NCI-H1105 (cell line): ENCODE measurements around the gene SIK3.
"Not testable (repeated sequence)": the region's sequence is repeated elsewhere in the genome, so short reads cannot be mapped to it uniquely, and the experiment has no call there.

Source experiments
- DNase-seq: peaks from one replicate; lab custom pipeline; 2025; lab: John Stamatoyannopoulos, UW

The SIK3 gene

DNA sequence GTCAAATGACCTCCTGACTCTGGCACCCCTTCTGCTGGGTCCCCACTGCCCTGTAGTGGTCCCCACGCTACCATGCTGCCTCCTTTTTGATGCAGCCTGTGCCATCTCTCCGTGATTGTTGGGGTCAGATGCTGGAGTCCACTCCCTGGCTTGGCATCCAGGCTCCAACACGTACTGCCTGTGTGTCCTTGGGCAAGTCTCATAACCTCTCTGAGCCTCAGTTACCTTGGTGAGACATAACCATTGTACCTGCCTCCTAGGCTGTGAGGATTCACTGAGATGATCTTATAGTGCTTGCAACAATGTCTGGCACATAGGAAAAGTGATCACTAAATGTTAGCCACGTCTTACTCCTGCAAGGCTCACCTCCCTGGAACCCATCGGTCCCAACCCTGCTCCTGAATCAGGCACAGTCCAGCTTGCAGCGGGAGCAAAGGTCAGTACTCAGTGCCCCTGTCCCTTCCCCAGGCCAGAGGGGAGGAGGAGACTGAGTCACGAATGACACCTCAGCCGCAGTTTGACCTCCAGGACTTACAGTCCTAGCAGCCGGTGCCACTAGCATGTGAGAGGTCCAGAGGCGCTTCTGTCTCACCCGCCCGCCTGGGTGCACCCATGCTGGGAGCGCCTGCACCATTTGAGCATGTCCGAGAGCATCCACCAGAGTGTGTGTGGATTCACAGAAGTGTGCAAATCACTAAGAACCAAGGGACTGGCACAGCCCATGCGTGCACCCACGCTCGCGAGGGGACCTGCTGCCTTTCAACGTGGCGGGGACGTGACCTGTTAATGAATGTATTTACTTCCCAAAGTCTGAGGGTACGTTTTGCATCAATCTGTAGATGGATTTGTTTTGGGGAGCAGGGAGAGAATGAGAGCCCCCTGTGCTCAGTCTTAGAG lies 272.1 kb downstream of the SIK3 start:
- no peak for DNase-seq

DNA sequence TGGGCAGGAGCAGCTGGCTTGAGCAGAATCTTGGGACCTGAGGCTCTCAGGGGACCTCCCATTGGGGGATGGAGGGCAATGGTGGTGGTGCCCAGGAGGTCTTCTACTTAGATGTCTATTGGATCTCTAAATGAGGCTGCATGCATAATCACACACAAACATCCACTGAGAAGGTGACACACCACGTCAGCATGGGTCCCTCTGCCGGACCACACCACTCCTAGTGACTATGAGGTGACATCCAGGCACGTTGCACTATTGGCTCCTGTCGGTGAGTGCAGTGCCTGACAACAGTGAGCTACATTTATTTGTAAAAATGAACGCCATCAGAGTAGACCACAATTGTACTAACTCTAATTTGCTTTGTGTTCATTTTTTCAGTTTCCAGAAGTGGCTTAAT lies 272.8 kb downstream of the SIK3 start:
- no peak for DNase-seq

DNA sequence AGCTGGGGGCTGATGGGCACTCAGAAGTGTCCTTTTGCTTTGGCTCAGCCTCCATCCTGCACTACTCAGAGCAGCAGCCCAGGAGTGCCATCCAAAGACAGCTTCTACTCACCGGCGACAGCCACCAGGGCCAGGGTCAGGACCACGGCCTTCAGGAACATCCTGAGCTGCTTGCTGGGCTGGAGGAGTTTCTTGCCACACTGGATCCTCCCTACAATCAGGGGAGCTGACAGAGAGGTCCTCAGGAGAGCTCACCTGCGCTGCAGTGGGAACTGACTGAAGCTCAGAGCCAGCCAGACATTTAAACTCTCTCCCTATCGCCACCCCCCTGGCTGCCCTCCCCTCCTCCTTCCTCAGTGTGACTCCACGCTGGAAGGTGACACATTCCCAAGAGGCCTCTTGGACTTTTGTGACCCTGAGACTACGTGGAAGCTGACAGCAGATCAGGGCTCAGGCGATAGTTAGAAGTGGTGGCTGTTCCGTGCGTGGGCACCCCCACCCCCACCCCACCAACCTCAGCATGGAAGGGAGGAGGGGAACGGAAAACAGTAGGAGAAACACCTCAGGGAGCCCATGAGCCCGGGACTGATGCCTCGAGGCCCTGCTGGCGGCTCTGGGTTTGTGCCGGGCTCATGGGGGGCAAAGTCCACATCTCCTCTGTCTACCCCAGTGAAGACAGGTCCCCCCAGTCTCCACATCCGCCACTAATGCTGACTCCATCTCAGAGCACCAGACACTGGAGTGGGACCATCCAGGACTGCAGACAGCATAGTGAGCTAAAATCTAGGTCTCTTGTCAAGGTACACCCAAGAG lies 275.0 kb downstream of the SIK3 start, which contains the start of gene APOA4:
Gene APOA4, minus strand, starts transcription at position 274 of the 813 bp plus-strand sequence. Its CDS starts 113 bp downstream, at position 161.
- DNase-seq: no peak

DNA sequence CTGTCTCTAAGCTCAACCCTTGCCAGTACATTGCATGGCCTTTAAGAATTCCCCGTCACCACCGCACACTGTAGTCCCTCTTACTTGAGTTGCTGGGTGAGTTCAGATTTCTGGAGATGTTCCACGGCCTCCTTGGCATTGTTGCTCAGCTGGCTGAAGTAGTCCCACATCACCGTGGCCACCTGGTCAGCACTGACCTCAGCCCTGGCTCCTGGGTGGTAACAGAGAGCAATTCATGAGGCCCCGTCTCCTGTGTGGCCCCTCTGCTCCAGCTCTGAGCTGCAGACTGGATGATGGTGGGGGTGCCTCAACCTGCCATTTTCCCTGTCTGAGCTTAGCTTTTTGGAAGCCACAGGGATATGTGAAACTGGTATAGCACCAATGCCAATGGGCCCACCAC lies 275.7 kb downstream of the SIK3 start:
- no peak for DNase-seq

DNA sequence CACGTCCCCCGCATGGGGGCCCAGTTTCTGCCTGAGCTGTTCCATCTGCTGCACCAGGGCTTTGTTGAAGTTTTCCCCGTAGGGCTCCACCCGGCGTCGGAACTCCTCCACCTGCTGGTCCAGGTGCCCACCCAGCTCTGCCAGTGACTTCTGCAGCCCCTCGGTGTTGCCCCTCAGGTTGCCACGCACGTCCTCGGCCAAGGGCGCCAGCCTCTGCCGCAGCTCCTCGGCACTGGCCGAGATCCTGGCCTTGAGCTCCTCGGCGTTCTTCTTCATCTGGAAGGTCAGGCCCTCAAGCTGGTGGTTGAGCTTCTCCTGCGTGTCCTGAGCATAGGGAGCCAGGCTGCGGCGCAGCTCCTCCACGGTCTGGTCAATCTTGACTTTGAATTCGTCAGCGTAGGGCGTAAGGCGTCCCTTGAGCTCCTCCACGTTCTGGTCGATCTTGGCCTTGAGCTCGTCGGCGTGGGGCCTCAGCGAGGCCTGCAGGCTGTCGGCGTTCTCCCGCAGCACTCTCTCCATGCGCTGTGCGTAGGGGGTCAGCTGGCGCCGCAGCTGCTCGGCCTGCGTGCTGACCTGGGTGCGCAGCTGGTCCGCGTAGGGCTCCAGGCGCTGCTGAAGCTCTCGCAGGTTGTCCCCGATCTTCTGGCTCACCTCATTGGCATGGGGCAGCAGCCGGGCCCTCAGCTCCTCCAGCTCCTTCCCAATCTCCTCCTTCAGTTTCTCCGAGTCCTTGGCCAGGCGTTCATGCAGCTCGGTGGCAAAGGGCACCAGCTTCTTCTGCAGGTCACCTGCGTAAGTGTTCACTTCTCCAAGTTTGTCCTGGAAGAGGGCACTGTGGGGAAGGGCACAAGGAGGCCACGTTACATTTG lies 276.9 kb downstream of the SIK3 start:
- no peak for DNase-seq

DNA sequence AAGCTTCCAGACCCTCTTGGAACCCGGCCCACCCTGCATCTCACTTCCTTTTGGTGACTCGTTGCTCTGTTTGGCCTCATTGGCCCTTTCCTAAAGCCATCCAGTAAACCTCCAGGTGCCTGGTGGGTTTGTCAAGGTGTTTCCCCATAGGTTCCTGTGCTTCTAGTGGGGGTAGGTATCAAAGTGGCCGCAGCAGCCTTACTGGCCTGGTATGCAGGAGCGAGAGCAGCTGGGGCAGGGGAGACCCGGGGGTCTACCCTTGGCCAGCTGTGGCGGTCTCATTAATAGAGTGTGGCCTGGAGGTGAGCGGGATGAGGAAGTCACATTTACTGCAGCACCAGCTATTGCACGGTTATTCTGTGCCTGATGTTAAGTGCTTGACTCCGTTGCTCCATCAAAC lies 279.2 kb downstream of the SIK3 start:
- no peak for DNase-seq

DNA sequence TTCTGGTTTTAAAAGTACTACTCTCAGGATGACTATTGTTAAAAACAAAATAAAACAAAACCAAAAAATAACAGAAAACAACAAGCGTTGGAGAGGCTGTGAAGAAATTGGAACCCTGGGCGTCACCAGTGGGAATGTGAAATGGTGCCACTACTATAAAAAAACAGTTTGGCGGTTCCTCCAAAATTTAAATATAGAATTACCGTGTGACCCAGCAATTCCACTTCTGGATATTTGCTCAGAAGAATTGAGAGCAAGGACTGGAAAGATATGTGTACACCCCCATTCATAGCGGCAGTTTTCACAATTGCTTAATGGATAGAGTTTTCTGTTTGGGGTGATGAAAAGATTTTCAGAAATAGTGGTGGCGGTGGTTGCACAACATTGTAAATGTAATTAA lies 283.7 kb downstream of the SIK3 start:
- DNase-seq: no peak

DNA sequence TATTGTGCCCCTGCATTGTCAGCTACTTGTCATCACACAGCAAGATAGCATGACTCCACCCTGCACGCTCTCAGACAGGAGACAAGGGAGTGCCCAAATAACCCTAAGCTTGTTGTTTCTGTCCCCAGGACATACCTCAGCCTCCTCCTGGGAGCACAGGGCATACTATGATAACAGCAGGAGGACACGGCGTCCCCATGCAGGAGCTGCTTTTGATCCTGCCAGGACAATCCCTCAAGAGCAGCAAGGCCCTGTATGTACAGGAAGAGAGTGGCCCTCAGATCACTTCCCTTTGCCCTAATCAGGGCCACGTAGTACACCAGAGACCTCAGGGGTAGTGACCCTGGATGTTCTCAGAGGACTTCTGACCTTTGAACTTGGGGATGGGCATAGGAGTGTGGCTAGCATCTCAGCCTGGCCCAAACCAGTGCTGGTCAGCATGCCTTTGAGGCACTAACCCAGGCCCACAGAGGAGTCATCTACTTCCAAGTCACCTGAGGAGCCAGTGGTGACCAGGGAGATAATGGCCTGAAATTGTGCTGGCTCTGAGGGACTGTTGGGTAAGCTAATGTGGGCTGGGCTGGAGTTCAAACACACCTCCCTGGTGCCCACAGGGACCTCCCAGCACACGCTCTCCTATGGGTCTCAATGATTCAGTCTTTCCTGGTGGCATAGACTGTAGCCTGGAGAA lies 284.3 kb downstream of the SIK3 start:
- DNase-seq: no peak

DNA sequence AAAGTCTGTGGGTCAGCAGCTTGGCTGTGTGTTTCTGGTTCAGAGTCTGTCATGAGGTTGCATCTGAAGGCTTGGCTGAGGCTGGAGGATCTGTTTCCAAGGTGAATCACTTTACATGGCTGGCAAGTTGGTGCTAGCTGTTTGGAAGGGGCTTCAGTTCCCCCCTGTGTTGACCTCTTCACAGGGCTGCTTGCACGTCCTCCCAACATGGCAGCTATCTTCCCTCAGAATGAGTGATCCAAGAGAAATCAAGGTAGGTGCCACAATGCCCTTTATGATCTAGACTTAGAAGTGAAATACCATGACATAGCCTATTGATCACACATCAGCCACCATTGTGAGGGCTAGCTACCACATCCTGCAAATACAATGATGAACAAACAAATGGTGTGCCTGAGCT lies 285.1 kb downstream of the SIK3 start:
- no peak for DNase-seq

DNA sequence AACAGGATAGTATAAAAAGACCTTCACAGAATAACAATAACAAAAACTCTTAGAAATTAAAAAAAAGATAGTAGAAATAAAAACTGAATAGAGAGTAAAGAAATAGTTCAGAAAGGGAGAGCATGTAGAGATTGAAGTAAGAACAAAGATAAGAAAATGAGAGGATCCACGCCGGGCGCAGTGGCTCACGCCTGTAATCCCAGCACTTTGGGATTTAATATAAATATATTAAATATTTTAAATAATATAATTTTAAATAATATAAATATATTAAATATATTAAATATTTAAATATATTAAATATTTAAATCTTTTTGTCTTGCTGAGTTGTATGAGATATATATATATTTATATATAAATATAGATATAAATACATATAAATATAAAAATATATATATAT lies 286.1 kb downstream of the SIK3 start:
- no peak for DNase-seq

DNA sequence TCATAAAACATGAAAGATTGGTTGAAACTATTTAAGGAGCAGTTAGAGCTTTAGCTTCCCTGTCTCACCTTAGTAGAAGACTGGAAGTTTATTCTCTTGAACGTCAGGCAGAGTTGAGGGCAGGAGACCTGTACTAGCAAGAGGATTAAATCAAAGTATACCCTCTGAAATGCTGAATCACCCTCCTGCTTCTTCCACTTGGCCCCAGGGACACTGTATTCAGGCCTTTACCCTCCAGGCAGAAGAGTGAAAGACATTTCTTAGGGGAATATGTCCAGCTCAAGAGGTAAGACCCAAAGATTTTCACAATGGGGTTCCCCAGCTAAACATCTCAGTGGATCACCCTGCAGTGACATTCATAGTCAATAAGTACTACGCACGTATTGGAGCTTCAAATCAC lies 287.0 kb downstream of the SIK3 start:
- no peak for DNase-seq

DNA sequence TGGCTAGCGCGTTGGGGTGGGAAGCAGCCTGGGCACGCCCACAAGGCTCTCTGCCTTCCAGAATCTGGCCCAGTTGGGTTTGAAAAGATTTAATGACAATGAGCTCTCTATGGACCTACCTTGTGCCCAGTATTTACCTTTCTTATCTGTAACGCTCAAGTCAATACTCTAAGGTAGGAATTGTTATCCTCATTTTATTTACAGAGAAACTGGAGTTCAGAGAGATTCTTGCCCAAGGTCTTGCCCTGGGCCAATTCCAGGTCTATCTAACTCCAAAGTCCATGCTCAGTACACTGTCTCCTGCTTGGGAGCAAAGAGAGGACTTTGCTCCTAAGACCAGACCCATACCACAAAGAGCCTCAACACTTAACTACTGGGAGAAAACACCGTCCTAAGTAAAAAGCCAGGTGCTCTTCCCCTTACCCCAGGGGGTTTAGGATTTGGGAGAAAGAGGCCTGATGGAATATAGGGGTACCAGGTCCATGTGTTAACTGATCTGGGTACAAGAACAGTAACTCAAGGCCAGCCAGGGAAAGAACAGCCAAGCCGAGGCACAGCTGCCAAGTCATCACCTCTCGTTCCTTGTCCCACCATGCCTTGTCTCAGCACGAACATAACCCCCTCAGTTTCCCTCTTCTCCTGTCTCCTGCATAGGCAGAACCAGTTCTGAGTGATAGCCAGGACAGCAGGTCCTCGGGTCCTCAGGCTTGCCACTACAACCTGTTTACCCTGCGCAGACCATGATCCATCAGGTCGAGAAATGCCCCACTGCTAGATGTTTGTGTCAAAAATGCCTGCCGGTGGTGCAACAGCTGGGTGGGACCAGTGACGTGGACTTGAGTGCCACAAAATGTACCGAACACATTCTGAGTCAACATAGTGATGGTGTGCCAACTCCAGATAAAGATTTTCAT lies 289.7 kb downstream of the SIK3 start:
- no peak for DNase-seq

DNA sequence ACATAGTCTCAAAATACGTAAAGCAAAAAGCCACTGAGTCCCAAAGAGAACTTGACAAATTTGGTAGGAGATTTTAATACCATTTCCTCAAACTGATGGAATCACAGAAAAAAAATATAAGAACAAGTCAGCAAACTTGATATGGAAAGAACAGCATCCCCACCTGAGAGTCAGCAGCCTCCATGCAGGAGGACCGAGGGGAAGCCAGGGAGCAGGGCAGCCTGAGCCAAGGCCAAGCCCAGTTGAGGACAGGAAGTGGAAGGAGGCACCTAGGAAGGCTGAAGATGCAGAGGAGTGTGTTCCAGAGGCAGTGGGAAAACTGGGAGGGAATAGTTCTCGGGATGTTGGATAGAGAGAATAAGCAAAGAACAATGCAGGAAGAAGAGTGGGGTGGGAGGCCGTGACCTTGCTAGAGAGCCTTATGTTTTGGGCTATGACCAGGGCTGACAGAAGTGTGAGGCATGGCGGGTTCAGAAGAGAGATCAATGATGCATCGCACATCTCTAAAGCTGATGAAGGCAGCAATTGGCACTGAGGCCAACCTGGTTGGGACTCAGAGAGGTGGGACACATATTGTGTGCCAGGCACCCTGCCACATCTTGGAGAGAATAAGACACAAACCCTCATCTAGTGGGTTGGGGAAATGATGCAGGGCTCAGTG lies 290.5 kb downstream of the SIK3 start:
- DNase-seq: no peak

DNA sequence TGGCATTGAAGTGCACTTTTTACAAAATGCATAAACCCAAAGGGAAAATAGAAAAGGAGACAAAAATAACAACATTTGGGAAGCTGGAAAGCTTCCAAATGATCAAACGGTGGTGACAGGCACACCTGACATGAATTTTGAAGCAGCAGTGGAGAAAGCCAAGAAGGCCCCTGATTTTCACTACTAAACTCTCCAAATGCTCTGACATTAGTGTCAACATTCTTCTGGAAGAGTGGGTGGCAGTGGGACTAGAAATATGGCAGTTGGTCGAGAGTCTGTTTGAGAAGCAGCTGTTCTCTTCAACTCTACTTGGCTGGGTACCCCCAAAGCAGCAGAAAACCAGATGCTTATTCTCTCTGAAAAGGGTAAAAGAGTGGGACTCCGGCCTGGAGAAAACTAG lies 294.2 kb downstream of the SIK3 start:
- DNase-seq: no peak

DNA sequence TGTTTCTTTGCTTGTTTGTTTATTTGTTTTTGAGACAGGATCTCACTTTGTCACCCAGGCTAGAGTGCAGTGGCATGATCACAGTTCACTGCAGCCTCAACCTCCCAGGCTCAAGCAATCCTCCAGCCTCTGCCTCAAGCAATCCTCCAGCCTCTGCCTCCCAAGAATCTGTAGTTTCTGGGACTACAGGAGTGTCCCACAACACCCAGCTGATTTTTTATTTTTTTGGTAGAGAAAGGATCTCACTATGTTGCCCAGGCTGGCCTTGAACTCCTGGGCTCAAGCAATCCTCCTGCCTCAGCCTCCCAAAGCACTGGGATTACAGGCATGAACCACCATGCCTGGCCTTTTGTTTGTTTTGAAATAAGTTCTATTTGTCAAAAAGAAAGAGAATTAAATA lies 296.6 kb downstream of the SIK3 start:
- not testable (repeated sequence) for DNase-seq

DNA sequence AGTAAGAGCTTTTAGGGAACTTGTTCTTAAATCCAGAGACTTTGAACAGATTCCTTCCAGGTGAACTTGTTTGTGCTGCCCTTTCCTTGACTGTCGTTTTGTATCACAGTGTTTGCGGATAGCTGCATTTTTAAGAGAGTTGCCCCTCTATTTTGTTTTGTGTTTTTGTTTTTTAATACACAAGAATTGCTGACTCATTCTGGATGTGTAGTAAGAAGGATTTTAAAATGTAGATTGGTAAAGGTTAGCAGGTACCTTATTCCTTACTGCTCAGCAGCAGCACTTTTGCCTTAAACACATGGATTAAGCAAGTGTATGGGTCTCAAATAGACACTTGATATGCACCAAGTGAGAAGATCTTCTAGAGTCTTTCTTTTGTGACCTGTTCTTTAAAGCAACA lies 297.6 kb downstream of the SIK3 start:
- no peak for DNase-seq

DNA sequence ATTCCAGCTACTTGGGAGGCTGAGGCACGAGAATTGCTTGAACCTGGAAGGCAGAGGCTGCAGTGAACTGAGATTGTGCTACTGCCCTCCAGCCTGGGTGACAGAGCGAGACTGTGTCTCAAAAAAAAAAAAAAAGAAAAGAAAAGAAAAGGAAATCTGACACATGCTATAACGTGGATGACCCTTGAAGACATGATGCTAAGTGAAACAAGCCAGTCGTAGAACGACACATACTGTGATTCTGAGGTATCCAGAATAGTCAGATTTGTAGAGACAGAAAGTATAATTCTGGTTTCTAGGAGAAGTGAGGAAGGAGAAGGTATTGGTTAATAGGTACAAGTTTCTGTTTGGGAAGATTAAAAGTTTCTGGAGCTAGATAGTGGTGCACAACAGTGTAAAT lies 299.9 kb downstream of the SIK3 start:
- no peak for DNase-seq

DNA sequence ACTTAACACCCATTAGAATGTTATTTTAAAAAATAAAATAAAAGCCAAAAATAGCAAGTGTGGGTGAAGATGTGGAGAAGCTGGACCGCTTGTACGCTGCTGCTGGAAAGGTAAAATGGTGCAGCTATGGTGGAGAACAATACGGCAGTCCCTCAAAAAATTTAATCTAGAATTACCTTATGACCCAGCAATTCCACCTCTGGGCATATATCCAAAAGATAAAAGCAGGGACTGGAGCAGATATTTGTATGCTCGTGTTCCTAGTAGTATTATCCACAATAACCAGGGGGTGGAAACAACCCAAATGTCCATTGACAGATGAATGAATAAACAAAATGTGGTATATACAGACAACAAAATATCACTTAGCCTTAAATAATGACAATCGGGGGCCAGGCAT lies 300.4 kb downstream of the SIK3 start:
- DNase-seq: no peak

DNA sequence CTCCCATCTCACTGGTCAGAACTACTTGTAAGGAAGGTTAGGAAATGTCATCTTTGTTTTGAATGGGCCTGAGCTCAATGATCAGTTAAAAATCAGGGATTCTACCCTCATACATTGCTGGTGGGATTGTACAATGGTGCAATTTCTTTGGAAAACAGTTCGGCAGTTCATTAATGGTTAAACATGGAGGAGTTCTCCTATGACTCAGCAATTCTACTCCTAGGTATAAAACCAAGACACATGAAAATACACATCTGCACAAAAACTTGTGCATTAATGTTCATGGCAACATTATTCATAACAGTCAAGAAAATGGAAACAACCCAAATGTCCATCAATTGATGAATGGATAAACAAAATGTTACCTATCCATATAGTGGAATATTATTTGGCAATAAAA lies 301.7 kb downstream of the SIK3 start:
- DNase-seq: no peak

DNA sequence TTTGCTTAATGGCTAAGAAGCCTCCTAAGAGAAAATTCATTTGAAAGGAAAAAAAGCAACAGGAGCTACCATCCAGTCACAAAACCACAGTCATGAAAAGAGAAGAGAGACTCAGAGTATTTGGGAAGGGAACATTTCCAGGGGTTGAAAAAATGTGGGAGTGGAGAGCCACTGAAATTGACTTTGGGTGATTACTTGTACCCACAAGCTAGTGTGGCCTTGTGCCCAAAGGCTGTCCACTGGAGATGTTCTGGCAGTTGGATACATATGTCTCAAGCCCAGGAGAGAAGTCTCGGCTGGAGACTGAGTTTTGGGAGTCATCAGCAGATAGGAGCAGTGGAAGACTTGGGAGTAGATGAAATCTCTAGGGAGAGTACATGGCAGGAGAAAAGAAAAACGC lies 303.4 kb downstream of the SIK3 start:
- no peak for DNase-seq
